ENCODE data around the gene MKX. TPM values are rescaled to one million over a fixed set of nuclear protein-coding genes. Genes with fewer than 3 reads are reported as not detected.

The MKX gene
- total and polyA plus RNA-seq, 2 donors from 2014 or later = 1.3 TPM; not detected in 1

- H3K4me1 ChIP-seq (ENCODE audit: control insufficient read depth in 2 of 3, insufficient read depth in 2 of 3, low read depth in 1 of 3, low read length in 3 of 3) = peaks cover 0 to 2% (median 0%) of the 10 kb centered on the region in 3 donors
- H3K27ac ChIP-seq (ENCODE audit: low read depth in 2 of 2, low read length in 2 of 2) = no peak overlapping the region
- H3K27me3 ChIP-seq (ENCODE audit: control insufficient read depth, insufficient read depth, low read length) = no peaks in the 10 kb centered on the region
- no peak overlapping the region for H3K9ac ChIP-seq (ENCODE audit: low read length in 3 of 3)
- intact Hi-C loops (cut with DNase I) = no loop called here
- DNase-seq = no peak
- no peaks in the 10 kb centered on the region for H3K36me3 ChIP-seq (ENCODE audit: control insufficient read depth in 2 of 3, insufficient read depth in 3 of 3, low read length in 3 of 3)
- H3K9me3 ChIP-seq (ENCODE audit: control insufficient read depth in 2 of 3, insufficient read depth in 1 of 3, low read length in 3 of 3) = no peaks in the 10 kb centered on the region
- FAIRE-seq = no peak
- H3K4me3 ChIP-seq (ENCODE audit: low read length in 3 of 3) = no peak overlapping the region
- no peak for TF ChIP-seq CTCF (IDR thresholded peaks at IDR 0.05; ENCODE audit: borderline replicate concordance, extremely low read depth, insufficient read depth)
These were observed 120.7 kb downstream of the MKX start for GRCh38 chr10:27624941-27625340.

Other genes starting within 250 kb of the MKX start
- 113 TPM for gene RAB18, start 241.5 kb downstream of the MKX start, total RNA-seq
- gene RAB18, start 241.5 kb downstream of the MKX start, polyA plus RNA-seq (ENCODE audit: insufficient read depth, low read depth, low replicate concordance) = 57.9 TPM